K562 (cell line): ENCODE results near the gene CDX1. TPM values are rescaled to one million over a fixed set of nuclear protein-coding genes. Genes with fewer than 3 reads are reported as not detected.

Source experiments
- ATAC-seq: fragments of 200-7000 bp; cut with Tn5 transposase; 3 replicates; pipeline ENCODE4 v1.9.1; 2020; ENCODE audit warnings: moderate library complexity
- BruUV-seq: library from RNA; stranded (reverse); fragments of 400-500 nt; replicated peaks from 2 replicates; lab custom pipeline; 2021; lab: Mats Ljungman, UMichigan
- CTCF ChIA-PET: fragments of 300-600 bp; formaldehyde crosslinking; extraction: SDS; loops from one replicate; lab custom pipeline; 2021; ENCODE audit warnings: low intra/inter-chr PET ratio; lab: Yijun Ruan, JAX
- POLR2A ChIA-PET: fragments of 300-600, 350-650 bp; sonication (Branson Sonifier 250); formaldehyde crosslinking; extraction: SDS; loops from one replicate; lab custom pipeline; 2021; ENCODE audit warnings: antibody characterized with exemption, inconsistent platforms; lab: Yijun Ruan, JAX
- DNase-seq, 4 experiments: peaks; one replicate each; pipeline versions ENCODE4 v3.0.0 to v3.0.0-alpha.2; 2011 to 2018; ENCODE audit warnings: low spot score in 3 of 4, mixed read lengths in 3 of 4; ENCODE audit errors: extremely low read depth in 1 of 4
- FAIRE-seq: peaks from 2 replicates; lab custom pipeline; 2011; peaks lifted over from hg19 to GRCh38; lab: Jason Lieb, UNC
- H2AFZ ChIP-seq: 2 replicates; pipeline ENCODE4 v1.6.0; 2011; ENCODE audit warnings: low read depth, low read length, control low read depth, inconsistent platforms
- H3K27ac ChIP-seq: fragments of 200-600 bp; 3 replicates; pipeline ENCODE4 v1.8.0; 2011; ENCODE audit warnings: low read depth, mild to moderate bottlenecking, control low read depth, inconsistent platforms, low read length, moderate library complexity, mixed read lengths; ENCODE audit errors: extremely low read depth
- H3K27me3 ChIP-seq, 2 experiments: fragments of 300-600 bp in 1 of 2; 2 replicates in 1 of 2; 3 replicates in 1 of 2; pipeline versions ENCODE4 v1.6.0 to v1.8.0; 2011; ENCODE audit warnings: inconsistent platforms in 2 of 2, low read length in 2 of 2, mild to moderate bottlenecking in 1 of 2, mixed read lengths in 1 of 2, moderate library complexity in 1 of 2; ENCODE audit not compliant: control insufficient read depth in 2 of 2, insufficient read depth in 2 of 2
- H3K36me3 ChIP-seq: fragments of 300-600 bp; 3 replicates; pipeline ENCODE4 v1.8.0; 2011; ENCODE audit warnings: mild to moderate bottlenecking, low read length, inconsistent platforms; ENCODE audit not compliant: control insufficient read depth, insufficient read depth
- H3K4me1 ChIP-seq, 2 experiments: fragments of 200-600 bp in 1 of 2; replicated peaks in 1 of 2; 2 replicates in 1 of 2; 3 replicates in 1 of 2; pipeline versions ENCODE4 v1.5.1 to v1.8.0; 2011; ENCODE audit warnings: inconsistent platforms in 2 of 2, low read length in 2 of 2, mild to moderate bottlenecking in 1 of 2, mixed read lengths in 1 of 2, moderate library complexity in 1 of 2; ENCODE audit not compliant: control insufficient read depth in 2 of 2, insufficient read depth in 2 of 2
- H3K4me2 ChIP-seq: 2 replicates; pipeline ENCODE4 v1.6.1; 2011; ENCODE audit warnings: low read length, control low read depth, inconsistent platforms, mixed read lengths; ENCODE audit not compliant: insufficient read depth
- H3K4me3 ChIP-seq: fragments of 200-600 bp; sonication (generic), shearing (Covaris generic); 2 replicates; pipeline ENCODE4 v1.5.1; 2016; ENCODE audit warnings: control low read depth, inconsistent platforms
- H3K79me2 ChIP-seq: fragments of 200-600 bp; 3 replicates; pipeline ENCODE4 v1.8.0; 2011; ENCODE audit warnings: low read length, inconsistent platforms; ENCODE audit not compliant: control insufficient read depth, insufficient read depth
- H3K9ac ChIP-seq, 2 experiments: 2 replicates each; pipeline versions ENCODE4 v1.6.0 to v1.6.1; 2011; ENCODE audit warnings: low read depth in 2 of 2, low read length in 2 of 2, control low read depth in 1 of 2, inconsistent platforms in 1 of 2, mild to moderate bottlenecking in 1 of 2, mixed read lengths in 1 of 2; ENCODE audit not compliant: insufficient read depth in 1 of 2
- H3K9me1 ChIP-seq: one replicate; pipeline ENCODE4 v1.6.0; 2011; ENCODE audit warnings: inconsistent platforms, mild to moderate bottlenecking, low read length, moderate library complexity; ENCODE audit not compliant: control insufficient read depth, insufficient read depth
- H3K9me3 ChIP-seq: replicated peaks from 2 replicates; pipeline ENCODE4 v1.5.1; 2011; ENCODE audit warnings: low read depth, low read length, inconsistent platforms; ENCODE audit not compliant: control insufficient read depth, insufficient read depth
- H4K20me1 ChIP-seq: replicated peaks from 2 replicates; pipeline ENCODE4 v1.6.1; 2011; ENCODE audit warnings: low read length, inconsistent platforms, mixed read lengths; ENCODE audit not compliant: control insufficient read depth, insufficient read depth
- ATF3 ChIP-seq, 2 experiments: fragments of 450-650 bp in 1 of 2; sonication (generic) in 1 of 2; formaldehyde crosslinking in 1 of 2; IDR thresholded peaks in 1 of 2; conservative IDR thresholded peaks in 1 of 2; 2 replicates each; pipeline versions ENCODE4 v1.6.1 to v1.8.1; 2016 to 2023; ENCODE audit warnings: mild to moderate bottlenecking in 2 of 2, moderate library complexity in 2 of 2, inconsistent platforms in 1 of 2, missing genetic modification reagents in 1 of 2
- BCOR ChIP-seq: fragments of 450-650 bp; IDR thresholded peaks from 2 replicates; pipeline ENCODE4 v1.6.1; 2016
- HNRNPLL ChIP-seq: fragments of 200-400 bp; formaldehyde crosslinking; IDR thresholded peaks from 2 replicates; pipeline ENCODE4 v1.6.1; 2017; ENCODE audit warnings: low read length, low read depth, mild to moderate bottlenecking; ENCODE audit not compliant: poor library complexity, severe bottlenecking
- MAFF ChIP-seq: IDR thresholded peaks from 2 replicates; pipeline ENCODE4 v1.6.1; 2012; ENCODE audit warnings: low read length, improper control_type of control experiment
- MAX ChIP-seq: sonication (generic); formaldehyde crosslinking; IDR thresholded peaks from 2 replicates; pipeline ENCODE4 v1.9.0; 2022; ENCODE audit warnings: mild to moderate bottlenecking, missing genetic modification reagents
- MYBL2 ChIP-seq, 2 experiments: fragments of 450-650 bp in 1 of 2; sonication (generic) in 1 of 2; formaldehyde crosslinking in 1 of 2; IDR thresholded peaks; 2 replicates each; pipeline versions ENCODE4 v1.6.1 to v1.8.1; 2017 to 2022; ENCODE audit warnings: borderline replicate concordance in 1 of 2, inconsistent platforms in 1 of 2, low read depth in 1 of 2, mild to moderate bottlenecking in 1 of 2, missing genetic modification reagents in 1 of 2, moderate library complexity in 1 of 2
- PCBP2 ChIP-seq: fragments of 200-400 bp; formaldehyde crosslinking; IDR thresholded peaks from 2 replicates; pipeline ENCODE4 v1.6.1; 2018; ENCODE audit warnings: low read length, low read depth, mild to moderate bottlenecking, moderate library complexity; ENCODE audit not compliant: poor library complexity, severe bottlenecking
- U2AF2 ChIP-seq: fragments of 200-400 bp; formaldehyde crosslinking; optimal IDR thresholded peaks from 2 replicates; pipeline ENCODE3; 2017; ENCODE audit warnings: low read depth, mild to moderate bottlenecking, low read length
- ZBED1 ChIP-seq: IDR thresholded peaks from 2 replicates; pipeline ENCODE4 v1.6.1; 2014
- ZKSCAN1 ChIP-seq: fragments of 150-350 bp; IDR thresholded peaks from 2 replicates; pipeline ENCODE4 v1.6.1; 2016; ENCODE audit warnings: low read depth, low read length
- ZNF830 ChIP-seq: fragments of 250-450 bp; sonication (Bioruptor Pico); IDR thresholded peaks from 2 replicates; pipeline ENCODE4 v1.5.0; 2021; ENCODE audit warnings: mild to moderate bottlenecking
- WGBS: fragments of 100-300 bp; shearing (Covaris generic); methylation state at CpG from one replicate; pipeline ENCODE4 v1.1.6; 2016; ENCODE audit warnings: low coverage, mixed read lengths; ENCODE audit not compliant: insufficient coverage; ENCODE audit errors: missing lambda C conversion rate; 5-methylcytosine and 5-hydroxymethylcytosine counted together
- in situ Hi-C: fragments of 300-500 bp; cut with MboI; formaldehyde crosslinking; loops from 4 replicates; pipeline ENCODE4 v1.15.0; 2018; ENCODE audit warnings: inconsistent platforms, mixed read lengths
- intact Hi-C: fragments of 100-400 bp; cut with micrococcal nuclease; formaldehyde crosslinking; loops from 2 replicates; pipeline ENCODE4 v1.14.2; 2022
- polyA plus RNA-seq, 8 experiments: library from polyadenylated mRNA; depleted of rRNA in 4 of 8; stranded (reverse) in 5 of 8; unstranded in 3 of 8; fragments of >200 nt; fragmentation: Nextera tagmentation in 2 of 8; fragmentation: Illumina TruSeq in 1 of 8; extraction: Ambion mirVana in 2 of 8; extraction: Trizol in 1 of 8; gene quantifications; 2 replicates each; pipeline versions ENCODE4 v1.2.1 to v1.2.3, GENCODE V29; 2011 to 2014; ENCODE audit warnings: inconsistent platforms in 1 of 8, missing spikeins in 1 of 8
- total RNA-seq, 7 experiments: library from RNA; depleted of rRNA in 6 of 7; stranded (reverse); fragments of >200 nt in 6 of 7; fragmentation: Illumina TruSeq in 2 of 7; extraction: Trizol in 2 of 7; gene quantifications; 2 replicates each; pipeline versions ENCODE4 v1.2.1 to v1.2.3, GENCODE V29; 2011 to 2021; ENCODE audit warnings: low replicate concordance in 1 of 7

CDX1 gene
- total and polyA plus RNA-seq, 9 of the 15 experiments (the other 6 are each of a cell fraction or from before 2014, with no cell fraction given), result 0.06 to 0.16 TPM; not detected in 7

DNA sequence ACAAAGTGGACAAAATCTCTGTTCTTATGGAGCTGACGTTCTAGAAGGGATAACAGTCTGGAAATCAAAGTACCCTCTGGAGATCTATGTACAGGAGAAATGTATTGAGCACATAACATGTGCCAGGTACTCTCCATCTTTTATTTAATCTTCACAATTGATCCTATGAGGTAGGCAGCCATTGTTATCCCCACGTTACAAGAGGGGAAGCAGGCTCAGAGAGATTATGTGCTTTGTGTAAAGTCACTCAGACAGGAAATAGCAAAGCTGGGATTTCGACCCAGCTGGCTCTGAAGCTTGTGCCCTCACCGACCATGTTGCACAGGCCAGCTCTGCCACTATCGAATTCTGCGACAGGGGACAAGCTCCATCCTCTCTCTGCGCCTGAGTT, 32.4 kb upstream of the CDX1 start:
- CTCF ChIA-PET, result no interaction called here

DNA sequence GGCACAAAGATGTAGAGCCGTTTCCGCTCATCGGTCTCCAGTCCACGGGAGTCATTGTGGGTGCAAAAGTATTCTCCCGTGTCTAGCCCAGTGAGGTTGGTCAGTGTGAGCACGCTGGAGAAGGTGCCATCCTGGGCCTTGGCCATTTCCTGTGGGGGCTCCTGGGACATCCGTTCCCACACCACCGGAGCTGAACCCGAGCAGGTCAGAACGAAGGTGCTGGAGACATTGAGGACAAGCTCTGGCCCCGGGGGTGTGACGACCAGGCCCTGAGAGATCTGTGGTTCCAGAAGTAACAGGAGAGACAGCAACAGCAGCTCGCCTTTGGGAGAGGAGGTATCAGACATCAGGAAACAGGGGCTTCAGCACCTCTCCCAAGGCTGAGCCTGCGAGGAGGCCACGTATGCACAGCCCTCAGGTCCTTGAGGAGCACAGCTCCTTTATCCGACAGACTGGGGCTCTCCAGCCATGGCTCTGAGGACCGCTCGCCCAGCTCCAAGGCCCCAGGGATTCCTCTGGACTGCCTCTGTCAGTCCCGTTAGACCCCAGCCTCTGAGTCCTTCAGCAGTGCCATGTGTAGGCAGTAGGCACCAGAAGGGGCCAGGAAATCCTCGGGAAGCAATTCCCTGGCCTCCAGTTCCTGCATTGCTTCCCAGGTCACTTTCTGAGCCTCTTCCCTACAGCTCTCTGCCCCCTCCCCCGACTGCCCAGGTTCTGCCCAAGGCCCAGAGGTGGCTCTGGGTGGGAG, 30.8 kb upstream of the CDX1 start:
- in situ Hi-C loops, result no loop called here
- CTCF ChIA-PET, result no interaction called here
- H3K79me2 ChIP-seq, result no peaks in the 10 kb centered on the region
- DNase-seq (no peak), ATAC-seq (no peak; the same call in 1 of the 3 replicates), FAIRE-seq (no peak)
- H3K9me1 ChIP-seq, result no peaks in the 10 kb centered on the region
- H3K4me1 ChIP-seq, result peaks cover 3 to 15% of the 10 kb centered on the region in 2 experiments; a peak in 3 of 5 replicates
- no peak overlapping the region for H3K27ac ChIP-seq
- no peak overlapping the region for H3K4me3 ChIP-seq
- WGBS, result 9% methylated on average over 21 of the region's 21 CpGs
- intact Hi-C loops, result no loop called here
- H3K27me3 ChIP-seq, result peaks cover 11 to 44% of the 10 kb centered on the region in 2 experiments; a peak in 4 of 5 replicates
- H3K9ac ChIP-seq, result 0 out of 4 replicates have a peak overlapping the region, but pooled peaks of 1 of the 2 experiments have one; percentile 1
- no peak overlapping the region for H3K4me2 ChIP-seq
- no TSS peak for BruUV-seq
- H2AFZ ChIP-seq, result no peak overlapping the region
- no peaks in the 10 kb centered on the region for H3K9me3 ChIP-seq
- no peaks in the 10 kb centered on the region for H3K36me3 ChIP-seq
- no peaks in the 10 kb centered on the region; the same call in 1 of the 2 replicates for H4K20me1 ChIP-seq
- POLR2A ChIA-PET, result interaction anchor here (0.6 to 1.4 kb wide), 3 partner anchors 10 to 1611 kb away, joined by 3 to 8 read pairs (median 3); no protein-coding TSS in a partner anchor
- TF ChIP-seq MAX (CRISPR knock-in tag) (no peak), ZKSCAN1 (no peak), ZBED1 (no peak), BCOR (no peak), U2AF2 (no peak), PCBP2 (no peak), HNRNPLL (no peak), ATF3 (IDR thresholded peaks at IDR 0.05) (no peak), ATF3 (CRISPR knock-in tag; conservative IDR thresholded peaks at IDR 0.05) (no peak), ZNF830 (CRISPR knock-in tag) (no peak), MYBL2 (IDR thresholded peaks at IDR 0.05; ENCODE audit: low read depth) (no peak), MYBL2 (CRISPR knock-in tag; IDR thresholded peaks at IDR 0.05; ENCODE audit: borderline replicate concordance) (no peak), MAFF (no peak)

More for the DNA sequence above, 32.4 kb upstream of the CDX1 start:
- DNase-seq (no peak), FAIRE-seq (no peak), ATAC-seq (no peak)
- no peak overlapping the region for H3K4me3 ChIP-seq
- H3K36me3 ChIP-seq, result no peaks in the 10 kb centered on the region
- in situ Hi-C loops (no loop called here), intact Hi-C loops (no loop called here)
- no peaks in the 10 kb centered on the region for H3K9me3 ChIP-seq
- POLR2A ChIA-PET, result interaction anchor here (0.6 to 1.3 kb wide), 4 partner anchors 8 to 367 kb away, joined by 3 to 6 read pairs (median 3); no protein-coding TSS in a partner anchor
- TF ChIP-seq PCBP2, result no peak
- H3K9ac ChIP-seq, result no peak overlapping the region
- H3K4me2 ChIP-seq, result no peak overlapping the region
- H3K27me3 ChIP-seq, result peaks cover 11 to 44% of the 10 kb centered on the region in 2 experiments; a peak in 4 of 5 replicates
- H3K4me1 ChIP-seq, result peaks cover 8 to 20% of the 10 kb centered on the region in 2 experiments; a peak in 4 of 5 replicates
- no peak overlapping the region for H2AFZ ChIP-seq
- H3K9me1 ChIP-seq, result no peaks in the 10 kb centered on the region
- WGBS, result 2% methylated on average over 7 of the region's 7 CpGs
- BruUV-seq, result no TSS peak
- no peaks in the 10 kb centered on the region; the same call in 1 of the 2 replicates for H4K20me1 ChIP-seq
- H3K79me2 ChIP-seq, result no peaks in the 10 kb centered on the region
- H3K27ac ChIP-seq, result no peak overlapping the region
